ENCODE measurements around the gene TWF2.

DNA sequence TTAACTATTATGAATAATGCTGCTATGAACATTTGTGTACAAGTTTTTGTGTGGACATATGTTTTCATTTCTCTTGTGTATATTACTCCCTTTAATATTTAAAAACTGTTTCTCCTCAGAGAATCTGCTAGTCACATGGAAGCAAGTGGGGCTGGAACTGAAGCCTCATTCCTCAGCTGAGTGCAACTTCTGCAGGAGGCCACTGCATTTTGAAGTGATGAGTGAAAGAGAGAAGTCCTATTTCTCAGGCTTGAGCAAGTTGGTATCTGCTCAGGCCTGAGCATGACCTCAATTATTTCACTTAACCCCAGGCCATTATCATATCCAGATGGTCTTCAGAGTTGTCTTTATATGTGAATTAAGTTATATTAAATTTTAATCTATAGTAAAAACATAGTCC lies 25.1 kb downstream of the TWF2 start:
- TF ChIP-seq CTCF (IDR thresholded peaks at IDR 0.05; ENCODE audit: poor library complexity, severe bottlenecking) (no peak), TAF1 (IDR thresholded peaks at IDR 0.05; ENCODE audit: low read depth) (no peak)

Measured in neural cell (in vitro differentiated cells).